Lower leg skin (tissue), 4 donors: ENCODE results near the gene TAF1D. TPM values are rescaled to one million over a fixed set of nuclear protein-coding genes. Genes with fewer than 3 reads are reported as not detected.
"Not testable (repeated sequence)": the region's sequence is repeated elsewhere in the genome, so short reads cannot be mapped to it uniquely, and the experiment has no call there.

ENCODE experiments used
- DNase-seq, 2 donors: peaks; one replicate each; pipeline ENCODE4 v3.0.0-alpha.2; 2019; ENCODE audit warnings: low spot score in 2 of 2
- H3K4me3 ChIP-seq: fragments of 200-600 bp; sonication (generic); 2 replicates; pipeline ENCODE4 v1.5.1; 2017; ENCODE audit warnings: mild to moderate bottlenecking, low read depth; ENCODE audit not compliant: poor library complexity, severe bottlenecking
- POLR2A ChIP-seq, 2 donors: fragments of 450-650 bp; IDR thresholded peaks; one replicate each; pipeline ENCODE4 v1.6.1; 2016 to 2017; ENCODE audit warnings: antibody characterized with exemption in 2 of 2, mild to moderate bottlenecking in 1 of 2, moderate library complexity in 1 of 2
- WGBS, 2 donors: methylation state at CpG; one replicate each; pipeline ENCODE4 v1.1.5; 2018; 5-methylcytosine and 5-hydroxymethylcytosine counted together
- intact Hi-C: fragments of 100-400 bp; cut with DNase I; formaldehyde crosslinking; loops from one replicate; pipeline ENCODE4 v1.15.0; 2023; ENCODE audit warnings: low total_unique reads
- total RNA-seq, 4 donors: library from RNA; depleted of rRNA; stranded (reverse); fragments of >200 nt; gene quantifications; one replicate each; pipeline ENCODE4 v1.1.0, GENCODE V29; 2016
- TF ChIP-seq, protein P1 (sequence below), 3 donors: fragments of 450-650 bp; IDR thresholded peaks; one replicate each; pipeline ENCODE4 v1.5.1; 2016; ENCODE audit warnings: antibody characterized with exemption in 3 of 3, mild to moderate bottlenecking in 3 of 3, moderate library complexity in 2 of 3

The TAF1D gene
- total RNA-seq, 4 donors from 2014 or later: 45.2 to 92.5 (median 70.0) TPM

DNA sequence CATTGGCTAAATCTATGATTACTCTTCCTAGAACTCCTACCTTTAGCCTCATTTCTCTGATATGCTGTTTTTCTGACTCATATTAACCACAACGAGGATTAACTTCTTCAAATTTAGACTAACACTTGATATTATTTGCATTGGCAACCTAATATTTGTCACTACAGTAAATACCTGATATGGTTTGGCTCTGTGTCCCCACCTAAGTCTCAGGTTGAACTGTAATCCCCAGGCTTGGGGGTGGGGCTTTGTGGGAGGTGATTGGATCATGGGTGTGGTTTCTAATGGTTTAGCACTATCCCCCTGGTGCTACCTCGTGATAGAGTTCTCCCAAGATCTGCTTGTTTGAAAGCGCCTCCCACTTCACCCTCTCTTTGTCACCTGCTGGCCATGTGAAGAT is 25.7 kb upstream of the TAF1D start:
- no peak for DNase-seq
- 80 to 86% methylated on average over 3 of the region's 3 CpGs for WGBS, 2 donors
- no peak overlapping the region for H3K4me3 ChIP-seq
- intact Hi-C loops: no loop called here
- TF ChIP-seq, protein P1, sequence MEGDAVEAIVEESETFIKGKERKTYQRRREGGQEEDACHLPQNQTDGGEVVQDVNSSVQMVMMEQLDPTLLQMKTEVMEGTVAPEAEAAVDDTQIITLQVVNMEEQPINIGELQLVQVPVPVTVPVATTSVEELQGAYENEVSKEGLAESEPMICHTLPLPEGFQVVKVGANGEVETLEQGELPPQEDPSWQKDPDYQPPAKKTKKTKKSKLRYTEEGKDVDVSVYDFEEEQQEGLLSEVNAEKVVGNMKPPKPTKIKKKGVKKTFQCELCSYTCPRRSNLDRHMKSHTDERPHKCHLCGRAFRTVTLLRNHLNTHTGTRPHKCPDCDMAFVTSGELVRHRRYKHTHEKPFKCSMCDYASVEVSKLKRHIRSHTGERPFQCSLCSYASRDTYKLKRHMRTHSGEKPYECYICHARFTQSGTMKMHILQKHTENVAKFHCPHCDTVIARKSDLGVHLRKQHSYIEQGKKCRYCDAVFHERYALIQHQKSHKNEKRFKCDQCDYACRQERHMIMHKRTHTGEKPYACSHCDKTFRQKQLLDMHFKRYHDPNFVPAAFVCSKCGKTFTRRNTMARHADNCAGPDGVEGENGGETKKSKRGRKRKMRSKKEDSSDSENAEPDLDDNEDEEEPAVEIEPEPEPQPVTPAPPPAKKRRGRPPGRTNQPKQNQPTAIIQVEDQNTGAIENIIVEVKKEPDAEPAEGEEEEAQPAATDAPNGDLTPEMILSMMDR (IDR thresholded peaks at IDR 0.05): no peak
- TF ChIP-seq POLR2A (IDR thresholded peaks at IDR 0.05): no peak

DNA sequence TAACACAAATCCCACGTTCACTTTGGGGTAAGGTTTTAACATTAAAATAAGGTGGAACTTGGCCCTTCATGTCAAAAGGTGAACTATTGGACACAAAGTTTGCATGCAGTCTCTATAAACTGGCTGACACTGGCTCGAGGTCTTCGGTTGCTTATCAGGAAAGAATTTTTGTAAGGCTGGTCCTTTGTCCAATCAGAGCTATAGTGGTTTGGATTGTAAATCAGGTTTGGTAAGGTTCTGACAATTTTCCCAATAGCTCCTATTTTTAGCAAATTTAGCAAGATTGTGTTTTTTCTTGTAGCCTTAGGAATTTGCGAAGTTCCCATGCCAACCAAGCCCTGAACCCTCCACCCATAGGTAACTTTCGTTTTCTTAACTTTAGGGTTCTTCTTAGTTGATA is 25.2 kb upstream of the TAF1D start:
- TF ChIP-seq, protein P1 (IDR thresholded peaks at IDR 0.05): no peak
- TF ChIP-seq POLR2A (IDR thresholded peaks at IDR 0.05): no peak
- intact Hi-C loops: no loop called here
- 68 to 72% methylated on average over 5 of the region's 5 CpGs for WGBS, 2 donors
- DNase-seq: no peak
- H3K4me3 ChIP-seq: no peak overlapping the region

DNA sequence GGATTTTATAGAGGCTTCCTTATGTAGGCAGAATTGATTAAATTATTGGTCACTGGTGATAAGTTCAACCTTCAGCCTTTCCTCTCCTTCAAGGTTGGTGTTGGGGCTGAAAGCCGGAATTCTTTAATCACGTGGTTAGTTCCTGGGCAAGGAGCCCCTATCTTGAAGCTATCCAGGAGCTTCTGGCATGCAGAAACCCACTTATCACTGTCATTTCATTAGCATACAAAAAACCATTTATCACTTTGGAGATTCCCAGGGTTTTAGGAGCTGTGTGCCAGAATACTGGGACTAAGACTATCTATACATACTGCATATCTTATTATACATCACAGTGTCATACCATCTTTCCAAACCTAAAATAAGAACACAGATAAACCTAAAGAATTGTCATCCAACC is 24.3 kb upstream of the TAF1D start:
- no peak overlapping the region for H3K4me3 ChIP-seq
- no peak for DNase-seq
- intact Hi-C loops: no loop called here
- no peak for TF ChIP-seq POLR2A (IDR thresholded peaks at IDR 0.05)
- TF ChIP-seq, protein P1 (IDR thresholded peaks at IDR 0.05): no peak
- 74 to 77% methylated on average over 2 of the region's 2 CpGs for WGBS, 2 donors

DNA sequence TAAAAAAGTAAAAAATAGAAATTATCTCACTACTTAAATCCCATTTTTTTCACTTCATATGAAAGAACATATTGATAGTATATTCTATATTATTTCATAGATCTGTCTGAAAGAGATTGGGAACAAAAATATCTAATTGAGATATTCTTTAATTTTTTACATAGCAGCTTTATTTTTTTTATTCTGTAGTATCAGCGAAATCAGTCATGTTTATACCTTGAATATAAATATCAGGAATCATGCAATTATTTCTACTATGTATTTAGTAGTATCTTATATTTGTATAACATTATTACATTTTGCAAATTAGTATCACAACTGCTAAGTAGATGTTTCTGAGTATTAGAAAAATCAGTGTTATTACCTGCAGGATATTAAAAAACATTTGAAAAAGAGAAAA is 20.6 kb upstream of the TAF1D start:
- no peak overlapping the region for H3K4me3 ChIP-seq
- WGBS, 2 donors: 96 to 97% methylated on average over 1 of the region's 1 CpG
- no peak for DNase-seq
- intact Hi-C loops: no loop called here
- TF ChIP-seq, protein P1 (IDR thresholded peaks at IDR 0.05): no peak
- no peak for TF ChIP-seq POLR2A (IDR thresholded peaks at IDR 0.05)

DNA sequence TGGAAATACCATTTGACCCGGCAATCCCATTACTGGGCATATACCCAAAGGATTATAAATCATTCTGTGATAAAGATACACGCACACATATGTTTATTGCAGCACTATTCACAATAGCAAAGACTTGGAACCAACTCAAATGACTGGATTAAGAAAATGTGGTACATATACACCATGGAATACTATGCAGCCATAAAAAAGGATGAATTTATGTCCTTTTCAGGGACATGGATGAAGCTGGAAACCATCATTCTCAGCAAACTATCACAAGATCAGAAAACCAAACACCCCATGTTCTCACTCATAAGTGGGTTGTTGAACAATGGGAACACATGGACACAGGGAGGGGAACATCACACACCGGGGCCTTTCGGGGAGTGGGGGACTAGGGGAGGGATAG is 17.8 kb upstream of the TAF1D start:
- H3K4me3 ChIP-seq, DNase-seq, intact Hi-C loops: not testable (repeated sequence)
- WGBS, 2 donors: 90 to 94% methylated on average over 4 of the region's 4 CpGs

DNA sequence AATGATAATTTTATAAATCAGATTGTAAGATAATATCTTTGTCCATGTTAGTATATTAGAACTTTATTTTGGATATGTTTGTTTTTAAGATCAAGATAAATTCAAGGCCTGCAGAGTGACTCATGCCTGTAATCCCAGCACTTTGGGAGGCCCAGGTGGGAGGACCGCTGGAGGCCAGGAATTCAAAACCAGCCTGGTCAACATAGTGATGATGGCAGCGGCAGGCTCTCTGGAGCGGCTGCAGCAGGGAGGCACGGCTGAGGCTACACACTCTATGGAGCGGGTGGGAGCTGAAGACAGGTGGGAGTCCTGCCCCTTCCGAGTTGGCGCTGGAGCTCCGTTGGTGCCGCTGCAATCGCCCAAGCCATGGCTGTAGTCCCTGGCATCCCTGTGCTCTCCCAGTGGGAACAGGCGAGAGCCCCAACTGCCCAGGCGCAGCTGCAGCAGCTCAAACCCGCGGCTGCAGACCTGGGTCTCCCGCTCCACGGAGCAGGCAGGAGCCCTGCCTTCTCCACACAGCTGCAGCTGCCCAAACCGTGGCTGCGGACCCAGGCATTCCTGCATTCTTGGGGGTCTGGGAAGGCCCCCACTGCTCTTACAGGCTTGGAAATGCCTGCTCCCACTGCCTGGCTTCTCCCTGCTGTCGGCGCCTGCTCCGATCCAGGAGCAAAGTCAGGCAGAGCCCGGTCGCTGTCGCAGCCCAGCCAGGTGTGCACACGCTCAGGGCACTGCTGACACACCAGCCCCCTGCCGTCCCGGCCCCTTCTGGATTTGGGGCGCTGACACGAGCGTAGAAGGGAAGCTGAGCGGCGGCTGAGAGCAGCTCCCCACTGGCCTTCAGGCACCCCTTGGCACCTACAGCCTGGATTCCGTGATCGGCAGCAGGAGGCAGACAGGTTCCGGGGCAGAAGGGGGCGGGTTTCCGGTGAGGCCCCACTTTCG is 16.9 kb upstream of the TAF1D start:
- no peak for DNase-seq
- no peak overlapping the region for H3K4me3 ChIP-seq
- intact Hi-C loops: no loop called here
- 98% methylated on average over 31 to 36 of the region's 38 CpGs for WGBS, 2 donors
- TF ChIP-seq, protein P1 (IDR thresholded peaks at IDR 0.05): no peak
- TF ChIP-seq POLR2A (IDR thresholded peaks at IDR 0.05): no peak
